OCI-LY1 (cell line): Measurements from ENCODE around the gene ZNF519.
"Not testable (repeated sequence)": the region's sequence is repeated elsewhere in the genome, so short reads cannot be mapped to it uniquely, and the experiment has no call there.

ENCODE experiments used
- H2AFZ ChIP-seq: fragments of 200-600 bp; sonication (generic), shearing (Covaris generic); 2 replicates; pipeline ENCODE4 v1.6.0; 2014; ENCODE audit warnings: antibody characterized with exemption, mild to moderate bottlenecking, low read length
- H3F3A ChIP-seq: fragments of 200-600 bp; sonication (generic), shearing (Covaris generic); 2 replicates; pipeline ENCODE4 v1.6.0; 2014; ENCODE audit warnings: mild to moderate bottlenecking, antibody characterized with exemption, low read length, moderate library complexity; ENCODE audit not compliant: insufficient read depth
- H3K27ac ChIP-seq: fragments of 200-600 bp; sonication (generic); 2 replicates; pipeline ENCODE4 v1.5.1; 2014; ENCODE audit warnings: low read length, mixed run types, mild to moderate bottlenecking, low read depth; ENCODE audit not compliant: poor library complexity, severe bottlenecking
- H3K27me3 ChIP-seq: fragments of 200-600 bp; sonication (generic); 2 replicates; pipeline ENCODE4 v1.6.0; 2014; ENCODE audit warnings: antibody characterized with exemption, mild to moderate bottlenecking, low read length, moderate library complexity; ENCODE audit not compliant: insufficient read depth
- H3K36me3 ChIP-seq: fragments of 200-600 bp; sonication (generic); 2 replicates; pipeline ENCODE4 v1.6.1; 2014; ENCODE audit warnings: mild to moderate bottlenecking, antibody characterized with exemption, low read length, moderate library complexity, mixed read lengths; ENCODE audit not compliant: insufficient read depth
- H3K4me1 ChIP-seq: fragments of 200-600 bp; sonication (generic); 2 replicates; pipeline ENCODE4 v1.5.1; 2014; ENCODE audit warnings: mild to moderate bottlenecking, low read length, moderate library complexity; ENCODE audit not compliant: insufficient read depth, severe bottlenecking
- H3K4me2 ChIP-seq: fragments of 200-600 bp; sonication (generic), shearing (Covaris generic); 2 replicates; pipeline ENCODE4 v1.6.1; 2014; ENCODE audit warnings: low read length
- H3K4me3 ChIP-seq: fragments of 200-600 bp; sonication (generic); 2 replicates; pipeline ENCODE4 v1.5.1; 2014; ENCODE audit warnings: low read length, low read depth, mild to moderate bottlenecking, mixed read lengths; ENCODE audit not compliant: poor library complexity, severe bottlenecking
- H3K79me2 ChIP-seq: fragments of 200-600 bp; shearing (Covaris generic); 2 replicates; pipeline ENCODE4 v1.6.1; 2016; ENCODE audit warnings: mixed run types, low read length, mixed read lengths; ENCODE audit not compliant: insufficient read depth
- H3K9ac ChIP-seq: fragments of 200-600 bp; sonication (generic), shearing (Covaris generic); 2 replicates; pipeline ENCODE4 v1.6.1; 2014; ENCODE audit warnings: mild to moderate bottlenecking, low read length, mixed read lengths
- H3K9me2 ChIP-seq: fragments of 200-600 bp; sonication (generic), shearing (Covaris generic); 2 replicates; pipeline ENCODE4 v1.6.1; 2014; ENCODE audit warnings: low read depth, mild to moderate bottlenecking, low read length, mixed read lengths
- H3K9me3 ChIP-seq: fragments of 200-600 bp; shearing (Covaris generic); 2 replicates; pipeline ENCODE4 v1.6.1; 2014; ENCODE audit warnings: low read length, mixed read lengths
- H4K20me1 ChIP-seq: fragments of 200-600 bp; sonication (generic), shearing (Covaris generic); 2 replicates; pipeline ENCODE4 v1.6.0; 2016; ENCODE audit warnings: mild to moderate bottlenecking, low read length; ENCODE audit not compliant: insufficient read depth
- CTCF ChIP-seq: fragments of 200-600 bp; sonication (generic), shearing (Covaris generic); IDR thresholded peaks from 2 replicates; pipeline ENCODE4 v1.5.1; 2017; ENCODE audit warnings: mild to moderate bottlenecking, antibody characterized with exemption, low read length, moderate library complexity, mixed read lengths
- EZH2 ChIP-seq: fragments of 200-600 bp; sonication (generic), shearing (Covaris generic); IDR thresholded peaks from 2 replicates; pipeline ENCODE4 v1.8.0; 2017; ENCODE audit warnings: borderline replicate concordance, mixed run types, mild to moderate bottlenecking, antibody characterized with exemption, low read length, moderate library complexity, mixed read lengths

Gene ZNF519

GRCh38 chr18:14146771-14147170 is 14.5 kb upstream of the ZNF519 start:
- not testable (repeated sequence) for H3K27ac ChIP-seq, H3K4me2 ChIP-seq, H3K4me3 ChIP-seq, H3K36me3 ChIP-seq, H3F3A ChIP-seq, H3K4me1 ChIP-seq, H4K20me1 ChIP-seq, H3K27me3 ChIP-seq, H3K9me3 ChIP-seq, H3K9me2 ChIP-seq, H3K9ac ChIP-seq, H3K79me2 ChIP-seq, H2AFZ ChIP-seq

- not testable (repeated sequence) for H3K4me3 ChIP-seq, H3K27ac ChIP-seq, H4K20me1 ChIP-seq, H3K9ac ChIP-seq, H3K4me2 ChIP-seq, H3K27me3 ChIP-seq, H3K9me2 ChIP-seq, H2AFZ ChIP-seq, H3K9me3 ChIP-seq, H3K36me3 ChIP-seq, H3K79me2 ChIP-seq, H3F3A ChIP-seq, H3K4me1 ChIP-seq
These were observed 13.5 kb upstream of the ZNF519 start for GRCh38 chr18:14145581-14146338.

GRCh38 chr18:14145021-14145420 is 12.8 kb upstream of the ZNF519 start:
- not testable (repeated sequence) for H3K27ac ChIP-seq, H3K27me3 ChIP-seq, H3K9ac ChIP-seq, H3K4me2 ChIP-seq, H3K79me2 ChIP-seq, H3K9me2 ChIP-seq, H4K20me1 ChIP-seq, H2AFZ ChIP-seq, H3K36me3 ChIP-seq, H3K4me1 ChIP-seq, H3F3A ChIP-seq, H3K9me3 ChIP-seq, H3K4me3 ChIP-seq

GRCh38 chr18:14144628-14144895 is 12.3 kb upstream of the ZNF519 start:
- Histone ChIP-seq H3K36me3 (no peaks in the 10 kb centered on the region), H4K20me1 (no peaks in the 10 kb centered on the region), H3F3A (no peaks in the 10 kb centered on the region), H3K4me2 (no peak overlapping the region), H3K9me2 (no peaks in the 10 kb centered on the region), H3K9me3 (no peaks in the 10 kb centered on the region), H2AFZ (no peak overlapping the region), H3K27me3 (no peaks in the 10 kb centered on the region), H3K4me1 (no peaks in the 10 kb centered on the region), H3K4me3 (no peak overlapping the region), H3K27ac (no peak overlapping the region), H3K79me2 (no peaks in the 10 kb centered on the region), H3K9ac (no peak overlapping the region)
- no peak for TF ChIP-seq EZH2
- no peak for TF ChIP-seq CTCF

GRCh38 chr18:14143871-14144627 is 11.8 kb upstream of the ZNF519 start:
- H3K9me2 ChIP-seq, H3F3A ChIP-seq, H3K9me3 ChIP-seq, H3K4me2 ChIP-seq, H2AFZ ChIP-seq, H3K4me3 ChIP-seq, H4K20me1 ChIP-seq, H3K27me3 ChIP-seq, H3K4me1 ChIP-seq, H3K36me3 ChIP-seq, H3K27ac ChIP-seq, H3K79me2 ChIP-seq, H3K9ac ChIP-seq: not testable (repeated sequence)

- not testable (repeated sequence) for H3K9me3 ChIP-seq, H3K79me2 ChIP-seq, H3K4me3 ChIP-seq, H3K9ac ChIP-seq, H4K20me1 ChIP-seq, H3K36me3 ChIP-seq, H3K9me2 ChIP-seq, H3K27me3 ChIP-seq, H3K4me2 ChIP-seq, H3K27ac ChIP-seq, H3F3A ChIP-seq, H3K4me1 ChIP-seq, H2AFZ ChIP-seq
These were observed 11.2 kb upstream of the ZNF519 start for GRCh38 chr18:14143396-14143795.

GRCh38 chr18:14142177-14142576 is 9.9 kb upstream of the ZNF519 start:
- not testable (repeated sequence) for H4K20me1 ChIP-seq, H3K9me2 ChIP-seq, H3K27me3 ChIP-seq, H3K9me3 ChIP-seq, H3K36me3 ChIP-seq, H2AFZ ChIP-seq, H3K4me3 ChIP-seq, H3K27ac ChIP-seq, H3K4me2 ChIP-seq, H3K4me1 ChIP-seq, H3F3A ChIP-seq, H3K79me2 ChIP-seq, H3K9ac ChIP-seq
